Endodermal cell (in vitro differentiated cells): ENCODE results near the gene SAA2. TPM values are rescaled to one million over a fixed set of nuclear protein-coding genes. Genes with fewer than 3 reads are reported as not detected.

Source experiments
- DNase-seq: peaks from one replicate; pipeline ENCODE4 v3.0.0-alpha.2; 2017
- H3K27ac ChIP-seq: 2 replicates; pipeline ENCODE4 v1.5.1; 2013; ENCODE audit warnings: mild to moderate bottlenecking, low read depth, low read length, moderate library complexity
- H3K27me3 ChIP-seq: 2 replicates; pipeline ENCODE4 v1.6.1; 2013; ENCODE audit warnings: mild to moderate bottlenecking, low read length, moderate library complexity; ENCODE audit not compliant: insufficient read depth, control insufficient read depth, poor library complexity, severe bottlenecking
- H3K36me3 ChIP-seq: 2 replicates; pipeline ENCODE4 v1.7.0; 2013; ENCODE audit warnings: mild to moderate bottlenecking, low read length, moderate library complexity; ENCODE audit not compliant: control insufficient read depth, insufficient read depth
- H3K4me1 ChIP-seq: one replicate; pipeline ENCODE4 v1.7.0; 2013; ENCODE audit warnings: low read length; ENCODE audit not compliant: control insufficient read depth, insufficient read depth
- H3K4me3 ChIP-seq: 2 replicates; pipeline ENCODE4 v1.5.1; 2013; ENCODE audit warnings: mild to moderate bottlenecking, low read length, moderate library complexity
- H3K9ac ChIP-seq: 2 replicates; pipeline ENCODE4 v1.6.1; 2013; ENCODE audit warnings: mild to moderate bottlenecking, low read length, moderate library complexity; ENCODE audit not compliant: poor library complexity, severe bottlenecking; ENCODE audit errors: extremely low read depth
- H3K9me3 ChIP-seq: 2 replicates; pipeline ENCODE4 v1.6.1; 2013; ENCODE audit warnings: mild to moderate bottlenecking, low read length, moderate library complexity; ENCODE audit not compliant: control insufficient read depth
- H3K27ac Mint-ChIP-seq: 2 replicates; pipeline ENCODE4 v1.8.0; 2020; ENCODE audit warnings: mixed read lengths
- H3K27me3 Mint-ChIP-seq: 2 replicates; pipeline ENCODE4 v1.8.0; 2021; ENCODE audit warnings: mild to moderate bottlenecking, mixed read lengths; ENCODE audit not compliant: insufficient read depth
- H3K36me3 Mint-ChIP-seq: 2 replicates; pipeline ENCODE4 v1.8.0; 2020; ENCODE audit warnings: low read depth, mixed read lengths
- H3K4me1 Mint-ChIP-seq: 2 replicates; pipeline ENCODE4 v1.8.0; 2020; ENCODE audit warnings: mixed read lengths
- H3K4me3 Mint-ChIP-seq: 2 replicates; pipeline ENCODE4 v1.8.0; 2020; ENCODE audit warnings: mild to moderate bottlenecking, moderate library complexity, mixed read lengths
- H3K9me3 Mint-ChIP-seq: 2 replicates; pipeline ENCODE4 v1.8.0; 2020; ENCODE audit warnings: mild to moderate bottlenecking, mixed read lengths
- WGBS, 2 experiments: methylation state at CpG; one replicate each; pipeline versions ENCODE4 v1.1.5 to v1.1.7; 2013; ENCODE audit warnings: missing lambda C conversion rate in 2 of 2, mixed read lengths in 1 of 2; ENCODE audit not compliant: insufficient coverage in 1 of 2, insufficient read length in 1 of 2; 5-methylcytosine and 5-hydroxymethylcytosine counted together
- total RNA-seq, 2 donors: library from RNA; stranded (reverse); fragmentation: NEBNext Ultra II Directional in 1 of 2; extraction: Animal tissue kit (Norgen Biotek cat#: 25700) in 1 of 2; gene quantifications; 2 replicates in 1 of 2; 3 replicates in 1 of 2; pipeline ENCODE4 v1.2.1, GENCODE V29; 2021
- TF ChIP-seq, protein P1 (sequence below): fragments of 200-600 bp; sonication (generic); conservative IDR thresholded peaks from 2 replicates; pipeline ENCODE4 v1.5.0; 2021; ENCODE audit warnings: antibody characterized with exemption, mild to moderate bottlenecking

Gene SAA2
- total RNA-seq, 2 donors from 2014 or later: 0.29 to 1.4 TPM

DNA sequence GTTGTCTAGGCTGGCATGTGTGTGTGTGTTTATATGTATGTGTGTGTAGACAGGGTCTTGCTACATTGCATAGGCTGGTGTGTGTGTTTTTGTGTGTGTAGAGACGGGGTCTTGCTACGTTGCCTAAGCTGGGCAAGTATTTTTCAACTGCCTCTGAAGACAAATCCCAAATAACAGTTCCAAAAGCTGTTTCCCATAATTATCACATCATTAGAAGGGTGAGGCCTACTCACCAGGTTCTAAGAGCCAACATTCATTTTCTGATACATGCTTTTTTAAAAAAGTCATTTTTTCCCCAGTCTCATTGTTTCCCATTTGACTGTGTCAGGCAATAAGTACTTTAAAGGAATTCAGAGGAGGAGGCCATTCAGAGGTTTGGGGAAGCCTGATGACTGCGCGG is 40.4 kb upstream of the SAA2 start:
- Histone ChIP-seq H3K9ac (no peak overlapping the region), H3K4me1 (peaks cover 3% of the 10 kb centered on the region), H3K9me3 (no peaks in the 10 kb centered on the region), H3K4me3 (no peak overlapping the region), H3K36me3 (peaks cover 94% of the 10 kb centered on the region), H3K27ac (no peak overlapping the region), H3K27me3 (no peaks in the 10 kb centered on the region)
- H3K9me3 Mint-ChIP-seq: no peaks in the 10 kb centered on the region
- H3K36me3 Mint-ChIP-seq: peaks cover 74% of the 10 kb centered on the region
- no peaks in the 10 kb centered on the region for H3K4me1 Mint-ChIP-seq
- H3K4me3 Mint-ChIP-seq: no peak overlapping the region
- no peaks in the 10 kb centered on the region for H3K27me3 Mint-ChIP-seq
- H3K27ac Mint-ChIP-seq: no peak overlapping the region
- WGBS, 2 experiments: 98 to 100% methylated on average over 1 to 4 of the region's 4 CpGs
- DNase-seq: no peak
- TF ChIP-seq, protein P1, sequence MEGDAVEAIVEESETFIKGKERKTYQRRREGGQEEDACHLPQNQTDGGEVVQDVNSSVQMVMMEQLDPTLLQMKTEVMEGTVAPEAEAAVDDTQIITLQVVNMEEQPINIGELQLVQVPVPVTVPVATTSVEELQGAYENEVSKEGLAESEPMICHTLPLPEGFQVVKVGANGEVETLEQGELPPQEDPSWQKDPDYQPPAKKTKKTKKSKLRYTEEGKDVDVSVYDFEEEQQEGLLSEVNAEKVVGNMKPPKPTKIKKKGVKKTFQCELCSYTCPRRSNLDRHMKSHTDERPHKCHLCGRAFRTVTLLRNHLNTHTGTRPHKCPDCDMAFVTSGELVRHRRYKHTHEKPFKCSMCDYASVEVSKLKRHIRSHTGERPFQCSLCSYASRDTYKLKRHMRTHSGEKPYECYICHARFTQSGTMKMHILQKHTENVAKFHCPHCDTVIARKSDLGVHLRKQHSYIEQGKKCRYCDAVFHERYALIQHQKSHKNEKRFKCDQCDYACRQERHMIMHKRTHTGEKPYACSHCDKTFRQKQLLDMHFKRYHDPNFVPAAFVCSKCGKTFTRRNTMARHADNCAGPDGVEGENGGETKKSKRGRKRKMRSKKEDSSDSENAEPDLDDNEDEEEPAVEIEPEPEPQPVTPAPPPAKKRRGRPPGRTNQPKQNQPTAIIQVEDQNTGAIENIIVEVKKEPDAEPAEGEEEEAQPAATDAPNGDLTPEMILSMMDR: no peak

GRCh38 chr11:18285841-18286240 is 37.4 kb upstream of the SAA2 start:
- 88 to 93% methylated on average over 1 of the region's 1 CpG for WGBS, 2 experiments
- Histone ChIP-seq H3K27ac (no peak overlapping the region), H3K36me3 (peaks cover 90% of the 10 kb centered on the region), H3K4me3 (no peak overlapping the region), H3K4me1 (peaks cover 3% of the 10 kb centered on the region), H3K27me3 (no peaks in the 10 kb centered on the region), H3K9me3 (no peaks in the 10 kb centered on the region), H3K9ac (no peak overlapping the region)
- H3K27me3 Mint-ChIP-seq: no peaks in the 10 kb centered on the region
- no peaks in the 10 kb centered on the region for H3K9me3 Mint-ChIP-seq
- TF ChIP-seq, protein P1: no peak
- H3K4me1 Mint-ChIP-seq: no peaks in the 10 kb centered on the region
- DNase-seq: no peak
- no peak overlapping the region for H3K4me3 Mint-ChIP-seq
- no peak overlapping the region for H3K27ac Mint-ChIP-seq
- H3K36me3 Mint-ChIP-seq: peaks cover 67% of the 10 kb centered on the region

GRCh38 chr11:18282626-18283025 is 34.2 kb upstream of the SAA2 start:
- no peaks in the 10 kb centered on the region for H3K9me3 Mint-ChIP-seq
- H3K9me3 ChIP-seq: no peaks in the 10 kb centered on the region
- H3K27ac ChIP-seq: no peak overlapping the region
- H3K4me1 ChIP-seq: peaks cover 3% of the 10 kb centered on the region
- no peak overlapping the region for H3K9ac ChIP-seq
- no peaks in the 10 kb centered on the region for H3K27me3 Mint-ChIP-seq
- no peaks in the 10 kb centered on the region for H3K27me3 ChIP-seq
- TF ChIP-seq, protein P1: no peak
- H3K36me3 Mint-ChIP-seq: peaks cover 73% of the 10 kb centered on the region
- no peak overlapping the region for H3K27ac Mint-ChIP-seq
- peaks cover 90% of the 10 kb centered on the region for H3K36me3 ChIP-seq
- no peaks in the 10 kb centered on the region for H3K4me1 Mint-ChIP-seq
- DNase-seq: no peak
- H3K4me3 Mint-ChIP-seq: no peak overlapping the region
- WGBS, 2 experiments: 98 to 100% methylated on average over 1 to 2 of the region's 2 CpGs
- H3K4me3 ChIP-seq: no peak overlapping the region
